ENCODE results near the gene OR10D3.
"Not testable (repeated sequence)": the region's sequence is repeated elsewhere in the genome, so short reads cannot be mapped to it uniquely, and the experiment has no call there.

OR10D3 gene

DNA sequence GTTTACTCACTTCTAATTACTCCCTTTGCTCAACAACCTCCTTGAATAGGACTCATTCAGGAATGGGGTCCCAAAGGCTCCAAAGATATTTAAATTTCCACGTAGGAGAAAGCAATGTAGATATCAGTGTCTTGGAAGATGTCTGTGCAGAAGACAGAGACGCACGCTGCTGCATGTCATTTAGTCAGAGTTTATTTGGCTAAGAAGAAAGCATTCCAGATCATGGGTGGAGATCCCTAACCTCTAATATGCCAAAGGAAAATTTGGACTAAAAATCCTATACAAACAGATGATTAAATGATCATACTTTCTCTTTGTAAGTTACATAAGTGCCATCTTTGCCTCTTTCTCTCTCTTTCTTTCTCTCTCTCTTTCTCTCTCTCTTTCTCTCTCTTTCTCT lies at the start of gene OR10D3:
OR10D3 (plus strand) TSS at position 278 of the 400 bp plus-strand sequence. CDS start 1,925 bp downstream, outside the sequence.
- DNase-seq, result no peak

DNA sequence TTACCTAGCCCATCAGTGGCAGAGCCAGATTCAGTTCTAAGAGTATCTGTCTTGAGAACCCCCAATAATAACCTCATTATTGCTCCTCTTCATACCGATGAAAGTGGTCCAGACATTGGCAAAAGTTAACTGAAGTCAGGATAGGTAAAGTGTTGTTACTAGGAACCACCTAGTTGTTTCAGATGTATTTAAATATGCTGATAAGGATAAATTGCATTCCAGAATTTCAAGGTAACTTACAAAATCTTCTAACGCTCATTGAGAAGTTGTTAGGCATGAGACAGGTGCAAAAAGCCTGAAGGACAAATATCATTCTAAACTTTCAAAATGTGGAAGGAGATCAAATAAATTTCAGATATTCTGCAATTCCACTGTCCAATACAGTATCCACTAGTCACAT lies 40.1 kb upstream of the OR10D3 start:
- DNase-seq, result no peak

GRCh38 chr11:124147951-124148350 lies 35.2 kb upstream of the OR10D3 start:
- no peak for DNase-seq

GRCh38 chr11:124150684-124151083 lies 32.5 kb upstream of the OR10D3 start:
- DNase-seq, result peak; percentile 13 to 41

GRCh38 chr11:124152770-124153407 lies 30.3 kb upstream of the OR10D3 start:
- DNase-seq, result no peak

GRCh38 chr11:124153821-124154220 lies 29.3 kb upstream of the OR10D3 start:
- no peak for DNase-seq

- DNase-seq, result no peak
Observed at GRCh38 chr11:124159481-124159880, 23.7 kb upstream of the OR10D3 start.

DNA sequence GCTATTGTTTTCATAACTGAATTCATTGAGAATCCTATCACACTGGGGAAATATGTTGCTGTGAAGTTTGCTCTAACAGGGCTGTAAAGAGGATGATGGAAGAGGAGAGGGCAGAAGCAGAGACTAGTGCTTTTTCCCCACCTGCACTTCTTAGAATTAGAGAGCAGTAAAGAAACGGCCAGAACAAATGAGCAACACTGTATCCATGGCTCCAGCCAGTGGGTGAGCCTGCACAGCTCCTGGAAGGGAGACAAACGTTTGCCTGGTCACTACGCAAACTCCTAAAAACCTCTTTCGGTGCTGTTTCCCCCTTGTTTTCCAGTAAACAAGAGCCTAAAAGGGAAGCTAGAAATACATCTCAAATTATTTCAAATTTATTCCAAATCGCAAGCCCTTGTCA lies 22.2 kb upstream of the OR10D3 start:
- DNase-seq, result no peak

GRCh38 chr11:124167826-124168231 lies 15.3 kb upstream of the OR10D3 start:
- no peak for DNase-seq

GRCh38 chr11:124168796-124169195 lies 14.3 kb upstream of the OR10D3 start:
- no peak for DNase-seq

GRCh38 chr11:124170315-124170714 lies 12.8 kb upstream of the OR10D3 start:
- not testable (repeated sequence) for DNase-seq

DNA sequence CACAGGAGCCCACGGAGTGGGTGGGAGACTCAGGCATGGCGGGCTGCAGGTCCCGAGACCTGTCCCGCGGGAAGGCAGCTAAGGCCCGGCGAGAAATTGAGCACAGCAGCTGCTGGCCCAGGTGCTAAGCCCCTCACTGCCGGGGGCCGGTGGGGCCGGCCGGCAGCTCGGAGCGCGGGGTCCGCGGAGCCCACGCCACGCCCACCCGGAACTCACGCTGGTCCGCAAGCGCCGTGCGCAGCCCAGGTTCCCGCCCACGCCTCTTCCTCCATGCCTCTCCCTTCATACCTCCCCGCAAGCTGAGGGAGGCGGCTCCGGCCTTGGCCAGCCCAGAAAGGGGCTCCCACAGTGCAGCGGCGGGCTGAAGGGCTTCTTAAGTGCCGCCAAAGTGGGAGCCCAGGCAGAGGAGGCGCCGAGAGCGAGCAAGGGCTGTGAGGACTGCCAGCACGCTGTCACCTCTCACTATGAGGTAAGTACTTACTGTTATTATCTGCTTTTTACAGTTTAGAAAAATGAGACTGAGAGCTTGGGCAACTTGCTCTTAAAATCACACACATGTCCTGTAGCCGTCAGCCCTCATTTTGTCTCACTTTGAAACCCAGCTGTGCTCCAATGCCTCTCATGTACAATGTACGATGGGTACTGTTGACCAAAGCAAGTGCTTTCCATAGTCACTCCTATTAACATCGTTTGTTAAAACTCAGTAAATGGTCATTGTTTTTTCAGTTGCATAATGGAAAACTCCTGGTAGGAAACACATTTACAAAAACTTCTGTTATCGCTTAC lies 12.2 kb upstream of the OR10D3 start:
- no peak for DNase-seq

GRCh38 chr11:124172101-124172500 lies 11.0 kb upstream of the OR10D3 start:
- DNase-seq, result no peak

DNA sequence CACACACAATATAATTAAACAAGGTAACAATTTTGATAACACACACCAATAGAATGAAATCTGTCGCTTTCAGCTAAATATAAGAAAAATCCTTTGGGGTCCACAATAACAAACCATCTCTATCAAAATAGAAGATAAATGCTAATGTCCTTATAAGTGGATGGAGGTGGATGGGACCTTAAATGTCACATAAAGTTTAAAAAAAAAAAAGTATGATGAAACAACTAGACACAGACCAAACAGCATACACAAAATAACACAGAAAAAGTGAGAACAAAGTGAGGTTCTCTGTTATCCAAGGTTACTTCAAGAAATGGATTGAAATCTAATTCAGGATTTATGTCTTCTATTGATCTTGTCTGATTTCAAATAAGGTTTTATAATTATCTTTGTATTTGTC lies 10.5 kb upstream of the OR10D3 start:
- no peak for DNase-seq

GRCh38 chr11:124174001-124174583 lies 9.1 kb upstream of the OR10D3 start:
- DNase-seq, result no peak

- peak; percentile 72 to 73 for DNase-seq
Observed at GRCh38 chr11:124176925-124177715, 6.0 kb upstream of the OR10D3 start.

DNA sequence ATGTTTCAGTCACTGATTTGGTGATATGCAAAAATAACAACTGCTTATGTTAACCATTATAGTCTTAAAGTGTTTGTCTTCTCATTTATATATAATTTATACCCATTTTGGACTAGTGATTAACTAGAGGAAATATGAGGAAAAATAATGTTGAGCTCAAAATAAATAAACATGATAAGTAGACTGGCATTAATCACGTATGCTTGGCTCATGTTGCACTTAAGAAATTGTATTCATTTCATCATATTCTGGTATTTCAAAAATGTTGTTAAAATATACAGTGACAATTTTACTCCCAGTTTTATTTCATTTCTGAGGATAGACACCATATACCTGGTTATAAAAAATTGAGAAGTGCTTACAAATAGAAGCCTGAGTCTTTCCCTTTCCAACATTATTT lies 3.8 kb upstream of the OR10D3 start:
- no peak for DNase-seq

GRCh38 chr11:124190298-124191139 lies 7.4 kb downstream of the OR10D3 start:
- DNase-seq, result no peak

GRCh38 chr11:124193221-124194010 lies 10.3 kb downstream of the OR10D3 start:
- DNase-seq, result peak; percentile 32 to 49

DNA sequence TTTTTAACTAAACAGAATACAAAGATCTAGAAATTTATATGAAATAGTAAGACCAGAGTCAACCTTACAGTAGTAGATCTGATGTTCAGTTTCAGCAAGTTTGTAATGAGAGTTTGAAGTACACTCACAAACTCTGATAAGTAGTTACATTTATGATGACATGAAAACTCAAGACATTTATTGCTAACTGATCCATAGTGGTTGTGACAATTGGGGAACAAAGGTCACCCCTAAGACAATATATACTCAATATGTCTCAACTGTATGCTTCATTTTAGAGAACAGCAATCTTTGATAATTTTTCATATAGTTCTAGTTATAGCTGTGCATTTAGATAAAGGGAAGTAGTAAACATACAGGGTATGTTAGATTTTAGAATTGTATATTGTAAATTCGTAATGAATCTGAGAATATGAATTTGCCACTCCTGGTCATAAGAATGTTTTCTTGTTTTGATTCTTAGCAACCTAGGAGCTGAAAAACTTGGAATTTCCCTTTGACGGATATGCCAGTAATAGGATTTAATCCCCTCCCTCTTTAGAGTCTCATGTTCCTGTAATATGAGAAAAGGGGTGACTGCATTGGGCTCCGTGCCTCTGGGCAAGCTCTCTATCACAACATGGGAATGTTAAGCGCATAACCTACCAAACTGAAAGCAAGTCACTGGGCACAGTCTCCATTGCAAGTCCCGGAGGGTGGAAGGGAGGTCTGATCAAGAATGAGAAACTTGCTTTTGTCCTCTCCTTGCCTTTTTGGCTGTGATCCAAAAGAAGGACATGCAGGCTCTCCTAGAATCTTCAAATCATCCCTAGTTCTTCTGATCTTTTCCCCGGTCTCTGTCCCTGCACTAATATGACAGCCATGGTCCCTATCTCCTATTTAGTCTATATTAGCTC lies 11.4 kb downstream of the OR10D3 start:
- peak in 1 of 2 donors; percentile 8 for DNase-seq

Data from inflammatory macrophage treated with lipopolysaccharide for 1 hour (primary cell).